MG63 (cell line): ENCODE data around the gene TARDBP. TPM values are rescaled to one million over a fixed set of nuclear protein-coding genes. Genes with fewer than 3 reads are reported as not detected.
"Not testable (repeated sequence)": the region's sequence is repeated elsewhere in the genome, so short reads cannot be mapped to it uniquely, and the experiment has no call there.

Source experiments
- DNase-seq: peaks from one replicate; pipeline ENCODE4 v3.0.0-alpha.2; 2020
- H3K27me3 ChIP-seq: fragments of 250-450 bp; sonication (Bioruptor Pico); 2 replicates; pipeline ENCODE4 v1.5.1; 2020; ENCODE audit warnings: mild to moderate bottlenecking, moderate library complexity
- H3K36me3 ChIP-seq: fragments of 250-450 bp; sonication (Bioruptor Pico); 2 replicates; pipeline ENCODE4 v1.5.1; 2020; ENCODE audit warnings: mild to moderate bottlenecking, moderate library complexity
- H3K4me3 ChIP-seq: fragments of 250-450 bp; sonication (Bioruptor Pico); 2 replicates; pipeline ENCODE4 v1.5.1; 2020; ENCODE audit warnings: mild to moderate bottlenecking, moderate library complexity
- H3K9me3 ChIP-seq: fragments of 250-450 bp; sonication (Bioruptor Pico); 2 replicates; pipeline ENCODE4 v1.5.1; 2020; ENCODE audit warnings: mild to moderate bottlenecking, moderate library complexity
- total RNA-seq: library from RNA; depleted of rRNA; stranded (reverse); fragments of >200 nt; shearing (Covaris generic); gene quantifications from 2 replicates; pipeline ENCODE4 v1.2.3, GENCODE V29; 2014; ENCODE audit warnings: low replicate concordance; rRNA removed

Gene TARDBP
- total RNA-seq, 1 experiment from 2014 or later = 26.0 TPM

- Histone ChIP-seq H3K27me3 (no peaks in the 10 kb centered on the region), H3K36me3 (peaks cover 54% of the 10 kb centered on the region), H3K9me3 (no peaks in the 10 kb centered on the region), H3K4me3 (no peak overlapping the region)
- no peak for DNase-seq
These were observed 49.4 kb downstream of the TARDBP start for GRCh38 chr1:11061652-11062365.

- Histone ChIP-seq H3K4me3 (no peak overlapping the region), H3K36me3 (peaks cover 54% of the 10 kb centered on the region), H3K27me3 (no peaks in the 10 kb centered on the region), H3K9me3 (no peaks in the 10 kb centered on the region)
- DNase-seq = peak; percentile 60
These were observed 50.5 kb downstream of the TARDBP start for GRCh38 chr1:11062965-11063401.

- peaks cover 54% of the 10 kb centered on the region for H3K36me3 ChIP-seq
- not testable (repeated sequence) for H3K27me3 ChIP-seq, H3K9me3 ChIP-seq, DNase-seq, H3K4me3 ChIP-seq
These were observed 51.6 kb downstream of the TARDBP start for GRCh38 chr1:11063937-11064537.

GRCh38 chr1:11064942-11065341 is 52.5 kb downstream of the TARDBP start:
- Histone ChIP-seq H3K4me3 (no peak overlapping the region), H3K27me3 (no peaks in the 10 kb centered on the region), H3K36me3 (peaks cover 58% of the 10 kb centered on the region), H3K9me3 (no peaks in the 10 kb centered on the region)
- DNase-seq = no peak

GRCh38 chr1:11065796-11066195 is 53.3 kb downstream of the TARDBP start:
- no peaks in the 10 kb centered on the region for H3K27me3 ChIP-seq
- H3K4me3 ChIP-seq = no peak overlapping the region
- peaks cover 62% of the 10 kb centered on the region for H3K36me3 ChIP-seq
- H3K9me3 ChIP-seq = no peaks in the 10 kb centered on the region
- DNase-seq = no peak

GRCh38 chr1:11067716-11068599 is 55.5 kb downstream of the TARDBP start:
- DNase-seq = no peak
- peaks cover 73% of the 10 kb centered on the region for H3K36me3 ChIP-seq

GRCh38 chr1:11068600-11069473 is 56.4 kb downstream of the TARDBP start:
- Histone ChIP-seq H3K9me3 (no peaks in the 10 kb centered on the region), H3K36me3 (peaks cover 72% of the 10 kb centered on the region), H3K27me3 (no peaks in the 10 kb centered on the region), H3K4me3 (no peak overlapping the region)
- DNase-seq = no peak

More at GRCh38 chr1:11067716-11068599, 55.5 kb downstream of the TARDBP start:
- Histone ChIP-seq H3K4me3 (no peak overlapping the region), H3K9me3 (no peaks in the 10 kb centered on the region), H3K27me3 (no peaks in the 10 kb centered on the region)

- H3K4me3 ChIP-seq = no peak overlapping the region
- DNase-seq = no peak
- H3K27me3 ChIP-seq = no peaks in the 10 kb centered on the region
- H3K36me3 ChIP-seq = peaks cover 75% of the 10 kb centered on the region
- H3K9me3 ChIP-seq = no peaks in the 10 kb centered on the region
These were observed 58.4 kb downstream of the TARDBP start for GRCh38 chr1:11070876-11071275.

- H3K36me3 ChIP-seq = peaks cover 75% of the 10 kb centered on the region
These were observed 59.2 kb downstream of the TARDBP start for GRCh38 chr1:11071463-11072215.

GRCh38 chr1:11072216-11072917 is 59.9 kb downstream of the TARDBP start:
- no peaks in the 10 kb centered on the region for H3K9me3 ChIP-seq
- no peaks in the 10 kb centered on the region for H3K27me3 ChIP-seq
- DNase-seq = no peak
- H3K36me3 ChIP-seq = peaks cover 78% of the 10 kb centered on the region
- H3K4me3 ChIP-seq = no peak overlapping the region

More at GRCh38 chr1:11071463-11072215, 59.2 kb downstream of the TARDBP start:
- Histone ChIP-seq H3K27me3 (no peaks in the 10 kb centered on the region), H3K4me3 (no peak overlapping the region), H3K9me3 (no peaks in the 10 kb centered on the region)
- no peak for DNase-seq

GRCh38 chr1:11073398-11073797 is 60.9 kb downstream of the TARDBP start:
- H3K9me3 ChIP-seq, H3K4me3 ChIP-seq, DNase-seq, H3K27me3 ChIP-seq: not testable (repeated sequence)
- H3K36me3 ChIP-seq = peaks cover 74% of the 10 kb centered on the region

Other genes starting within 250 kb of the TARDBP start
- 1.1 and 1.2 TPM in 2 replicates for gene CASZ1, start 216.0 kb upstream of the TARDBP start, total RNA-seq
- gene MASP2, start 34.6 kb downstream of the TARDBP start, total RNA-seq = not detected in 2 replicates
- 24.0 and 39.3 TPM in 2 replicates for gene SRM, start 47.4 kb downstream of the TARDBP start, total RNA-seq
- gene EXOSC10, start 87.2 kb downstream of the TARDBP start, total RNA-seq = 45.6 and 55.2 TPM in 2 replicates
- gene ANGPTL7, start 176.7 kb downstream of the TARDBP start, total RNA-seq = not detected in 2 replicates
- 12.2 and 14.3 TPM in 2 replicates for gene MTOR, start 249.9 kb downstream of the TARDBP start, total RNA-seq